ENCODE data around the gene PPIL1.
"Not testable (repeated sequence)": the region's sequence is repeated elsewhere in the genome, so short reads cannot be mapped to it uniquely, and the experiment has no call there.

The PPIL1 gene

DNA sequence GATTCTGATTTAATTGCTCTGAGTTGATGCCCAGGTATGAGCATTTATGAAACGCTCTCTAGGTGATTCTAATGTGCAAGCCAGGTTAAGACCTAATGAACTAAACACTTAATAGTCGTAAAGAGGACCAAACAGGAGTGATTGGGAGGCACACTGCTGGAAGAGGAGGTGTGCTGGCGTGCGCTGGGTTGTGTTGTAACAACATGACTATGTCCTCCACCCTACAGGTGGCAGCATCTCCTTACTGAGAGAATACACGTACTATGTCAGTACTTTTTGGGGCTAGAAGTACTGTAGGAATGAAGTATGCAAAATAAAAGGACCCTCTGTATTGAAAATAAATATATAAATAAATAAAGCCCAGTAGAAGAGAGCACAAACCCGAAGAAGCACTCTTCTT is 23.0 kb upstream of the PPIL1 start:
- TF ChIP-seq CTCF (IDR thresholded peaks at IDR 0.05; ENCODE audit: unreplicated experiment in 3 of 3), result peak in 2 of 3 experiments; percentile 9 to 11
- Mint-ChIP-seq H3K4me1 (peaks cover 8% of the 10 kb centered on the region), H3K36me3 (ENCODE audit: low read depth) (peaks cover 34% of the 10 kb centered on the region), H3K4me3 (no peak overlapping the region), H3K9me3 (no peaks in the 10 kb centered on the region), H3K27ac (no peak overlapping the region), H3K27me3 (ENCODE audit: low read depth) (no peaks in the 10 kb centered on the region)

GRCh38 chr6:36893976-36894932 is 19.7 kb upstream of the PPIL1 start:
- no peak for TF ChIP-seq CTCF (IDR thresholded peaks at IDR 0.05; ENCODE audit: unreplicated experiment in 3 of 3)
- Mint-ChIP-seq H3K4me1 (peaks cover 8% of the 10 kb centered on the region), H3K4me3 (no peak overlapping the region), H3K9me3 (no peaks in the 10 kb centered on the region), H3K27ac (no peak overlapping the region), H3K36me3 (ENCODE audit: low read depth) (peaks cover 25% of the 10 kb centered on the region), H3K27me3 (ENCODE audit: low read depth) (no peaks in the 10 kb centered on the region)

- H3K4me3 Mint-ChIP-seq; H3K27me3 Mint-ChIP-seq (ENCODE audit: low read depth); H3K27ac Mint-ChIP-seq; H3K9me3 Mint-ChIP-seq: not testable (repeated sequence)
- H3K36me3 Mint-ChIP-seq (ENCODE audit: low read depth), result peaks cover 12% of the 10 kb centered on the region
- H3K4me1 Mint-ChIP-seq, result peaks cover 26% of the 10 kb centered on the region
These were observed 16.6 kb upstream of the PPIL1 start for GRCh38 chr6:36891153-36891552.

GRCh38 chr6:36890112-36890663 is 15.6 kb upstream of the PPIL1 start:
- Mint-ChIP-seq H3K27ac (no peak overlapping the region), H3K27me3 (ENCODE audit: low read depth) (no peaks in the 10 kb centered on the region), H3K4me3 (peak overlapping the region in 1 of 3 experiments; percentile 34), H3K4me1 (peaks cover 24% of the 10 kb centered on the region), H3K9me3 (no peaks in the 10 kb centered on the region), H3K36me3 (ENCODE audit: low read depth) (peaks cover 8% of the 10 kb centered on the region)
- no peak for TF ChIP-seq CTCF (IDR thresholded peaks at IDR 0.05; ENCODE audit: unreplicated experiment in 3 of 3)

GRCh38 chr6:36888654-36889481 is 14.3 kb upstream of the PPIL1 start:
- TF ChIP-seq CTCF (IDR thresholded peaks at IDR 0.05; ENCODE audit: unreplicated experiment in 3 of 3), result no peak
- no peaks in the 10 kb centered on the region for H3K9me3 Mint-ChIP-seq
- no peak overlapping the region for H3K4me3 Mint-ChIP-seq
- H3K4me1 Mint-ChIP-seq, result peaks cover 23% of the 10 kb centered on the region
- H3K27me3 Mint-ChIP-seq (ENCODE audit: low read depth), result no peaks in the 10 kb centered on the region
- H3K27ac Mint-ChIP-seq, result no peak overlapping the region
- H3K36me3 Mint-ChIP-seq (ENCODE audit: low read depth), result no peaks in the 10 kb centered on the region

- Mint-ChIP-seq H3K4me1 (peaks cover 23% of the 10 kb centered on the region), H3K9me3 (no peaks in the 10 kb centered on the region), H3K27me3 (ENCODE audit: low read depth) (no peaks in the 10 kb centered on the region), H3K36me3 (ENCODE audit: low read depth) (no peaks in the 10 kb centered on the region), H3K27ac (no peak overlapping the region), H3K4me3 (peak overlapping the region in 2 of 3 experiments; percentile 50 to 59)
- no peak for TF ChIP-seq CTCF (IDR thresholded peaks at IDR 0.05; ENCODE audit: unreplicated experiment in 3 of 3)
These were observed 13.6 kb upstream of the PPIL1 start for GRCh38 chr6:36888115-36888643.

Measured in nephron (organoid).